DND-41 (cell line): ENCODE data around the gene ZDHHC11.

Source experiments
- CTCF ChIP-seq: IDR thresholded peaks from 2 replicates; pipeline ENCODE4 v1.5.1; 2012; ENCODE audit warnings: borderline replicate concordance, low read length, moderate library complexity, mild to moderate bottlenecking; ENCODE audit not compliant: poor library complexity, severe bottlenecking; ENCODE audit errors: extremely low read depth
- EZH2 ChIP-seq: IDR thresholded peaks from 3 replicates; pipeline ENCODE4 v1.6.1; 2012; ENCODE audit warnings: borderline replicate concordance, low read depth, mild to moderate bottlenecking, moderate library complexity, low read length, inconsistent platforms; ENCODE audit not compliant: severe bottlenecking

- TF ChIP-seq CTCF (no peak), EZH2 (no peak)
Measured at GRCh38 chr5:760363-761058, 90.3 kb downstream of the ZDHHC11 start.
